Raji (cell line): ENCODE measurements around the gene SYNRG.

Experiments used
- POLR2A ChIP-seq: IDR thresholded peaks from 2 replicates; pipeline ENCODE4 v1.6.1; 2011; ENCODE audit warnings: low read depth, low read length, control low read depth; ENCODE audit not compliant: insufficient read depth

Gene SYNRG

DNA sequence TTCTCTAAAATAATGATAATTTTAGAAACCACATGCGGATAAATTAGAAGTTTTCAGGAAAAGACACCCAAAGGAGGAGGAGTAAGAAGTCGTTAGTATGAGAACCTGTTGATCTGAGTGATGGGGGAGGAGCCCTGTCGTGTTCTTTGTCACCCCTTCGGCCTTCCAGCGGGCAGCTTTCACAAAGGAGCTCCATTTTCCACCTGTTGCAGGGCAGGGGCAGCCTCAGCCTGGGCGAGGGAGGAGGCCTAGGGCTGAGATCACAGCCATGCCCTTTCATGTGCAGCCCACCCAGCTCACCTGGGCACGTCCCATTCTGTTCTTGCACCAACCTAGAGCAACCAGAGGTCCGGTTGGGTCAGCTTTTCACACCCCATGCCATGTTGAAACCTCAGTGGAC, 114.2 kb downstream of the SYNRG start:
- no peak for TF ChIP-seq POLR2A

DNA sequence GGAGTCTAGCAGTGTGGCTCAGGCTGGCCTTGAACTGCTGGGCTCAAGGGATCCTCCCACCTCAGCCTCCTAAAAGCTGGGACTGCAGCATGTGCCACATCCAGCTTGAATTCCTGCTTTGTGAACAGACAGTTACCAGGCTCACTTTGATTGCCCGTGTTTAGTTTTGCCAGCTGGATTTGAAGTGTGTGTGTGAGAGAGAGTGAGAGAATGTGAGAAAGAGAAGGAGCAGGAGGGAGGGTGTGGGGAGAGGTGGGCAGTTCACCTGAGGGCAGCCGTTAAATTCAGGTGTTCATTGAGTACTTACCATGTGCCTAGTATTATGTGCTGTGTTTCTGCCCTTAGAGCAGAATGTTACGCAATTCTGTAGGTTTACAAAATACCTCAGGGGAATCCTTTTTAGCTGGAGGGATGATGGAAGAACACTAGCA, 114.8 kb downstream of the SYNRG start:
- no peak for TF ChIP-seq POLR2A

DNA sequence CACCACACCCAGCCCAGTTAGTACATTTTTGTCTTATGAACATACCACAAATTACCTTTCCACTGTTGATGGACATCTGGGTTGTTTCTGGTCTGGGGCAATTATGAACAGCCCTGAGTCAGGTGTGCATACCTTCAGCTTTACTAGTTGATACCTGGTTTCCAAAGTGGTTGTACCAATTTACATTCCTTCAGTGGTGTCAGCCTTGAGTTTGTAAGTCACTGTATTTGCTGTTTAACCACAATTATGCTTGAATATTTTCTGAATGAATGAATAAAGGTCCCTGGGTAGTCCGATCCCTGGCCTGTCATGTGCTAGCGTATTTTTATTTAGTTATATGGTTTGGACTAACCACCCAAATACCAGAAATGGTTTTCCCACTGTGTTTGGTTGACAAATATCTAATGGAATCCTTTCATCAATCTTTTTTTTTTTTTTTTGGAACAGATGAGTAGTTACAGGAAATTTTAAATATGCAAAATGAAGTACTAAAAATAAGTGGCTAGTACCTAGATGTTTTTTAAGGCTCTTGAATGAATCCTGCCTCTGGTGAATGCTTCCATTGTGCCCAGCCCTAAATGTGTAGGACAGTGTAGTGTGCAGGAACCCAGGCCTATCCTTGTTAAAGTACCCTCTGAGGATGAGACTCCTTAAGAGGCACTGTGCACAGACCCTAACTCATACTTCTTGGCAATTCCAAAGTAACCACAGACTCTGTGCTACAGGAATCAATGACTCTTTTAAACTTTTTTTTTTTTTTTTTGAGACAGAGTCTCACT, 115.8 kb downstream of the SYNRG start:
- no peak for TF ChIP-seq POLR2A

DNA sequence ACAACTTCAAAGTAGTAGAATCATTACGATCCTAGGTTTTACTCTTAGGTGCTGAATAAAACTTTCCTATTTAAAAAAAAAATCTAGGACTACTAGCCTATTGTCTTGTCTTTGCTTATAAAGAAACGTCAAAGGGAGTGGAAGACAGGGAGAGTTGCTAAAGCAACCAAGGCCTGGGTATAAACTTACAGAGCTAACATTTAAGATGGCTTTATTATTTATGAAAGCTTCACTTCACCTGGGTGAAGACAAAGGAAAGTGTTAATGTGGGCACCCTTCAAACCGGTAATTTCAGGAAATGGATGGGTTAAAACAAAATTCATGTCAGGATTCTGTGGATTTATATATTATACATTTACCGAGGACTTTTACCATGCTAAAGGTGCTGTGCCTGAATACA, 117.1 kb downstream of the SYNRG start:
- TF ChIP-seq POLR2A = no peak

DNA sequence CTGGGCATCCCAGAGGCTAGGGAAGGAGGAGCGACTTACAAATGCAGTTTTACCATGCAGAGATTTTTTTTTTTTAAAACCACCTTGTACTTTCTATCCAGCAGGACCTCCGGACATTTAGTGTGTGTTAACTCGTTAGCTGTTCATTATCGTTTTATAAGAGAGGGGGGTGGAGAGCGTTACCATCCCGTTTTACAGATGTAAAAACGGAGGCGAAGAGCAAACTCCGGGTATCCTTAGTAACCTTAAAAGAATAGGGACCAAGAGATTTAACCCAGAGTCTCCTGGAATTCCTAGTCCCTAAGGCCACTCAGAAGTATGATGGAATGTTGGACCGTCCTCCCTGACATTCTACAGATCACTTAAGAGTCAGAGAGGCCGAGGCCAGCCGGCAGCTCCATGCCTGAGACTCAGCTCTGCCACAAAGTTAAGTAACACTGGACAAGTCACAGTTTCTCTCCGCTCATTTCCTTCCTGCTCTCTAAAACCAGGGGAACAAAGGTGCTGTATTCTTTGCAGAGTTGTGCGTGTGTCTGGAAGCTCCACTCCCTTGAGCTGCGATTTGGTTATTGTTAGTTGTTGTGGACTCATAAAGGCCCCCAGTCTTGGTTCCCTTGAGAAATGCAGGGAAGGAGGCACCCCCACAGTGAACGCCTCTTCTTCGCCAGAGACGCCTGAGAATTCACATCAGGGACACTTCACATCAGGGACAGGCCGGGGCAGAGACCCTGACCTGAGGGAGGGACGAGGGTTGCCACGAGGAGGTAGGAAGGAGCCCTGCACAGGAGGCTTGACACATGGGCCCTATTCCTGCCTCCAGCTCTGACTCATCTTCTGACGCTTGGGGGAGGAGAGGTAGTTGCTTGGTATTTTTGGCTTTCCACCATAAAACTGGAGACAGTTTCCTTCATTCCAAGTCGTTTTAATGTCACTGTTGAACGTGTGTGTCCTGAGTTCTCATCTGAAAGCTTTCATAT, 118.3 kb downstream of the SYNRG start:
- no peak for TF ChIP-seq POLR2A

DNA sequence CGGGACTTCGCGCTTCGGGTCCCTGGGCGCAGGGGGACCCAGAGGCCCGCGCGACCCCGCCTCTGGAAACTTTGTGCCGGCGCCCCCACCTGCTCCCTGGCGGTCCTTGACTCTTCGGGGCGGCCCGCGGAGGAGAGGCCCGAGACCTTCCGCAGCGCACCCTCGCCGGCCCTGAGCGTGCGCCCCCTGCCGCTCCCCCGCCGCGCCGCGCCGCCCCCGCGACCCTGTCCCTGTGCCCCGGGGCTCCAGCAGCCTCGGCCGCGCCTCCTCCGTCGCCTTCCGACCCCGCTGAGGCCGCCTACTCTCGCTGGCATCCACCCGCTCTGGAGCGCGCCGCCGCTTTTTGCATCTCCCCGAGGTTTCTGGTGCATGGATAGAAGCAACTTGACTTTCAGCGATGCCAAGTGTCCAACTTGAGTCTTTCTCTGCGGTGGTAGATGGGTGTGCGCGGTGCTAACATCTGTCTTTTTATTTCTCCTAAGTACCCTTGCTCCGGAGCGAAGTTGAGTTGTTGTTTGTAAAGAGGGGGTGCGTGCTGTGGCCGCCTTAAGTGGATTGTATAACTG, 119.1 kb downstream of the SYNRG start:
- no peak for TF ChIP-seq POLR2A

DNA sequence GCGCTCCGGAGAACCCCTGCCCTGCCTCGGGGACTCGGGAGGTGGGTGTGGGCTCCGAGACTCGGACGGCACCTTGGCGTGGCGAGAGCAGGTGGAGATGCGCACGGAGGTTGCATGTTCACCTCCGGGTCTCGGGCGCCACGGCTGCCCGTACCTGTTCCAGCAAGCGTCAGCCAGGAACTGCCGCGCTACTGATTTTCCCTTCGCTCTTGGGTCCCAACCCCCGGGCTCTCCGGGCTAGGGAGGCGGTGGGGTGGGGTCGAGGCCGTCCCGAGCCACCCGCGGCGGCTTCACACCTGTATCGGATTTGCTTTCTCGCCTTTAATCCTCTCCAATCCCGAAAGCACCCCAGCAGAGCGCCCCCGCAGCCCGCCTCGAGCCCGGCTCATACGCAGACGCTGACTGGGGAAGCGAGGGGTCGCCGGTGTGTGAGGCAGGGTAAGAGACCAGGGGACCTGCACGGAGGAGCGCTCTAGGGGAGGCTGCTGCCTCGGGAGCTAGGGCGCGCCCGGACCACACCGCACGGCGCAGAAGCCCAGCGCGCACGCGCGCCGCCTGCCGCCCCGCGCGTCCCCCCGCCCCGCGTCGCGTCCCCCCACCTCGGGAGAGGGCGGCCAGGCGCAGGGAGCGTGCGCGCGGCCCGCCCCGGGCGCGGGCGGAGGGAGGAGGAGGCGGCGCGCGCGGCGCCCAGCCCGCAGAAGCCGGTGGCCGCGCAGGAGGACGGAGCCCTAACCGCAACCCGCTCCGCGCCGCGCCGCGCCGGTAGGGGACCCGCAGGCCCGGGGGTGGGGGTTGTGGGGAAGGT, 119.8 kb downstream of the SYNRG start, which contains the start of gene DUSP14:
Gene DUSP14, plus strand, starts transcription at position 695 of the 805 bp plus-strand sequence. CDS start 22,382 bp downstream, outside the sequence.
- TF ChIP-seq POLR2A = peak; percentile 89

DNA sequence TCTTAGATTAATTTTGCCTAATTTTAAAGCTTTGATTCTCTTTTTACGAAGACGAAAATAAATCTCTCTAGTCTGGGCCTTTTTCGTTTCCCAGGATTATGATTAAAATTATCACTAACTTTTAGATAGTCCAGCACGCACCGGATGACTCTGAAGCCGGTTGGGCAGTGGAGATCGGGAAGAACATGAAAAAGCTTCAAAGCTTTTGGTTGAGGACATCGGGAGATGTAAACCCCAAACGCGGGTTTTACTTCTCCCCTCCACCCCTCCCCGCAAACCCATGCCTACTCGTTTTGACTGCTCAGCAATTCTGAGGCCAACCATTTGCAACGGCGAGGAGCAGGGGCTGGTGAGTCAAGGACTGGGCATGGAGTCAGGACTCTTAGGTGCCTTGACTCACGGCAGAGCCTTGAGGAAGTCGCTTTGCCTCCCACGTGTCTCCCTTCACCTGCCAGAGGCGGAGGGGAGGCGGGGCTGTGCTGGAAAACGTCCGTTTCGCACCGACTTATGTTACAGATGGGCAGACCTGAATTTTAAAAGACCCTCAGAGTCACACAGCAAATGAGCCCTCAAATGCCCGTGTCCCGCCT, 120.5 kb downstream of the SYNRG start:
- TF ChIP-seq POLR2A = peak; percentile 71

DNA sequence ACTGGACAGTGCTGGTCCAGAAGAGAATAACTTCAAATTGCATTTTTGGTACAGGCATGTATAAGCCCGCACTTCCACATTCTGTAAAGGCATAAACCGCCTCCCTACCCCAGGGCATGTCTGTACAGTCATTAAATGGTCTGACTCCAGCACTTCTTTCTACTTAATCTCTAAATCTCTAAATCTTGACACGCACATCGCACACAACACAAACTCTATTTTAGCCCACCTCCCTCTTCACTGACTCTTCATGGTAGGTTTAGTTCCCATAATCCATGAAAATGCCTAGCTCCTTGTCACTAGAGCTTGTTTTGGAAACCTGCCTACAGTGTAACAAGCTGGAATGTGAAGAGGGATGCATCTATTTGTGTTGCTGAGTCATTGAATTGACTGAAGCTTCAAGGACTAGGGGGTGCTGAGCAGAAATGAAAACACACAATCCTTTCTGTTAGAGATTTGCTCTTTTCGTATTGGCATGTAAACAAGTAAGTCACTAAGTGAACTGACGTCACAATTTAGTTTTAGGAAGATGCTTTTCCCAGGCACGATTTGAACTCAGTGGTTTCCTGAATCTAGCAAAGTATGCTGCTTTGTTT, 121.1 kb downstream of the SYNRG start:
- TF ChIP-seq POLR2A = no peak

DNA sequence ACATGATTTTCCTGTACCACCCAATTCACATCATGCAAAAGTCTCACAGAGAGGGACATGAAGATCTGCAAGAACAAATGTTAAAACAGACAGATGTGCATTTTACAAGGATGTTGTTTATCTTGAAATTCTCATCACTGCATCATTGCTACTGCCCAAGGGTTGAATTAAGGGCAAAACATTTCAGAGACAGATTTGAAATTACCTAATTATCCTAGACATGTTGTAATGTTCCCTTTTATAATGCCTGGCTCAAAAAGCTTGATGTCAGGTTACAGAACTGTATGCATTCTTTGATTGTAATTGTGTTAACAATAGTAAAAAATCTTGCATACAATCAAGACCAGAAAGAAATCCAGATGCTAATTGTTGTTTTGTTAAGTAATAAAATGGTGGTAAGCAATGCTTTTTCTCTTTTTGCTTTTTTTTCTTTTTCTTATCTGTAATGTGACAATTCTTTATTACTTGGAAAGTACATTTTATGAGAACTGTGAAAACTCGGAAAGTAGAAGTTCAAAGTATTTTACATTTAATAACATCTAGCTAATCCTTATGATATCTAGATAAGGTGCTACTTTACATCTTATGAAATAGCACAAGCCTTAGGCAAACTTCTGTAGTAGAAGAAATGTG, 123.2 kb downstream of the SYNRG start:
- no peak for TF ChIP-seq POLR2A

DNA sequence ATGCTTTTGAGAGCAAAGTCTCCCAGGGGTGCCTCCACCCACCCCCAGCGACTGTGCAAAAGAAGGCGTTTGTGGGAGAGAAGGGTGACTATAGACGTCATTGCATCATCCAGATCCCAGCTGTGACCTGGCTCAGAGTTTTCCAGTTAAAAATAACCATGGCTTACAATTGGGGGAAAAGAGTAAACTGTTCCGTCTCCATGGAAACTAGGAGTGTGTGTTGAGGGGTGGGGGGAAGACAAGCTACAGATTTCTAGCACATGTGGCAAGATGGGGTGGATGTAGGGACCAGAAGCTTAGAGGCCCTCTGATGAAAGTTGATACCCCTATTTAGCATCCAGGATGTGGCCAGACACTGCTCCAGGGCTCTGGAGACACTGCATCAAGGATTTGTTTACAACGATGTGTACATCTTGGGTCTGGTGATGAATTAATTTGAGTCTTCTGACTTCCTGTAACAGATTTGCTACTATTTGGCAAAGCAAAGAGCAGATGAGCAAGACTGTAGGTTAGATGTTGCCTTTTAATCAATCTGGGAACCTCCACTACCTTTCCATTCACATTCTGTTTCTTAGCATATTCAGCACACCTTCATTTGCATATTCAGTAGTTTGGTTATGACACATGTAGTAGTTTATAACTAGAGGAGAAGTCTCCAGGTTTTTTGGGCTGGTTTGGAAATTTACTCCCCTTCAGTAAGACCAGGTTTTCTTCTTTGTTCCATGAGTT, 125.7 kb downstream of the SYNRG start:
- no peak for TF ChIP-seq POLR2A

DNA sequence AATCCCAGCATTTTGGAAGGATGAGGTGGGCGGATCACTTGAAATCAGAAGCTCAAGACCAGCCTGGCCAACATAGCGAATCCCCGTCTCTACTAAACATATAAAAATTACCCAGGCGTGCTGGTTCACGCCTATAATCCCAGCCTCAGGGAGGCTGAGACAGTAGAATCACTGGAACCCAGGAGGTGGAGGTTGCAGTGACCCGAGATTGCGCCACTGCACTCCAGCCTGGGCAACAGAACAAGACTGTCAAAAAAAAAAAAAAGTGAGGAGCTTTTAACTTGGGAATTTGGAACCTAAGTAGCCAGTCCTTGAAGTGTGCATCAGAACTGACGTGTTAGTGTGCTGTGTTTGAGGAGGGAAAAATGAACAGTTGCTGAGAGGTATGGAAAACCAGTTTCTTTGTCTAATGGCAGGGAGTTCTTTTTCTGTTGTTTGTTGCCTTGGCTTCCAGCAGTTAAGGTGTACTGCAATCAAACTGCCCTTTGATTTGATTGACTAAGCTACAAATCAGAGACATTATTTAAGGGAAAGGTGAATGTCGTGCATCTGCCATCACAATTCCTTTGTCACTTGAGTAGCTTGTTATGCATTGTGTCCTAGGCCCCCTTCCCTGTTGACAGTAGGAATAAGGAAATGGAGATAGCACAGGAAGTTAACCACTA, 128.1 kb downstream of the SYNRG start:
- TF ChIP-seq POLR2A = no peak

DNA sequence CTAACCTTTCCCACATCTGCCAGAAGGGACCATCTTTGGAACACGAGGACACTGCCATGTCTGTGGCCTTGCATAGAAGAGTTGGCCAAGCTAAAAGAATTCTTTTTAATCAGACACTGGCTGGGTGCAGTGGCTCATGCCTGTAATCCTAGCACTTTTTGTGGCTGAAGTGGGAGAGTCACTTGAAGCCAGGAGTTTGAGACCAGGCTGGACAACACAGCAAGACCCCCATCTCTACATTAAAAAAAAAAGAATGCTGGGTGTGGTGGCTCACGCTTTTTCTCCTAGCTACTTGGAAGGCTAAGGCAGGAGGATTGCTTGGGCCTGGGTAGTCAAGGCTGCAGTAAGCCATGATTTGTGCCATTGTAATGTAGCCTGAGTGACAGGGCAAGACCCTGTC, 128.8 kb downstream of the SYNRG start:
- TF ChIP-seq POLR2A = no peak

DNA sequence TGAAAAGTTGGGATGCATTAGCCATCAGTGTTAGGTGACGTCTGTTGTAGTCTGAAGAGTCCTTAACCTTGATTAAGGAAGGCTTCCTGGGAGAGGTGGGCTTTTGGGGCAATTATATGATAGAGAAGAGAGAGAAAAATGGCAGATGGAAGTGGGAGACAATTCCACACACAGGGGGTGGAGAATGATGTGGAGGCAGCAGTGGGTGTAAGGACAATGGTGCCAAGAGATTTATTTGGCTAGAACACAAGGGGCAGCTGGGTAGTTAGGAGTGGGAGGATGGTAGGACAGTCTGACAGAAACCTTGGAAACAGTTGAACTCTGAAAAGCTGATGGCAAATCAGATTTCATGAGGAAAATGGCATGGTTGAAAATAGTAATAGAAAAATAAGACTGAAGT, 130.2 kb downstream of the SYNRG start:
- TF ChIP-seq POLR2A = no peak
